Measurements from ENCODE around the gene RGSL1.

GRCh38 chr1:182408435-182409075 is 41.4 kb upstream of the RGSL1 start:
- TF ChIP-seq CTCF (IDR thresholded peaks at IDR 0.05; ENCODE audit: low read depth, low read length, missing input control) (no peak), TAF1 (conservative IDR thresholded peaks at IDR 0.05) (no peak), ATF3 (IDR thresholded peaks at IDR 0.05) (no peak), MAX (IDR thresholded peaks at IDR 0.05) (no peak), RAD21 (IDR thresholded peaks at IDR 0.05) (no peak), GABPA (IDR thresholded peaks at IDR 0.05 in 1 of 2, conservative IDR thresholded peaks at IDR 0.05 in 1 of 2) (no peak), JUND (IDR thresholded peaks at IDR 0.05) (no peak), EGR1 (IDR thresholded peaks at IDR 0.05; ENCODE audit: low read depth in 2 of 2) (no peak), REST (IDR thresholded peaks at IDR 0.05) (no peak), YY1 (IDR thresholded peaks at IDR 0.05) (no peak)
